RWPE2 (cell line): Measurements from ENCODE around the gene PRR5L.
A peak's percentile ranks its signal among the peaks of the same experiment; 100 is the strongest.

Experiments used
- ATAC-seq: fragments of 200-7000 bp; cut with Tn5 transposase; 3 replicates; pipeline ENCODE4 v1.9.1; 2021; ENCODE audit warnings: low read depth
- DNase-seq: peaks from one replicate; pipeline ENCODE4 v3.0.0-alpha.2; 2020; ENCODE audit warnings: low spot score
- H3K27ac ChIP-seq: fragments of 450-650 bp; 2 replicates; pipeline ENCODE4 v1.5.1; 2017; ENCODE audit warnings: mild to moderate bottlenecking; ENCODE audit not compliant: poor library complexity, severe bottlenecking
- H3K27me3 ChIP-seq: fragments of 250-450 bp; sonication (Bioruptor Pico); 2 replicates; pipeline ENCODE4 v1.5.1; 2021; ENCODE audit warnings: mild to moderate bottlenecking, moderate library complexity; ENCODE audit not compliant: insufficient read depth, poor library complexity, severe bottlenecking
- H3K36me3 ChIP-seq: fragments of 250-450 bp; sonication (Bioruptor Pico); 2 replicates; pipeline ENCODE4 v1.5.1; 2020; ENCODE audit warnings: low read depth, mild to moderate bottlenecking, moderate library complexity
- H3K4me1 ChIP-seq: fragments of 250-450 bp; sonication (Bioruptor Pico); 2 replicates; pipeline ENCODE4 v1.5.1; 2021; ENCODE audit warnings: mild to moderate bottlenecking, moderate library complexity; ENCODE audit not compliant: insufficient read depth, poor library complexity, severe bottlenecking
- H3K4me3 ChIP-seq: fragments of 250-450 bp; sonication (Bioruptor Pico); 2 replicates; pipeline ENCODE4 v1.5.1; 2021; ENCODE audit warnings: mild to moderate bottlenecking, moderate library complexity; ENCODE audit not compliant: severe bottlenecking
- H3K9me3 ChIP-seq: fragments of 250-450 bp; sonication (Bioruptor Pico); 2 replicates; pipeline ENCODE4 v1.5.1; 2021; ENCODE audit warnings: mild to moderate bottlenecking, moderate library complexity; ENCODE audit not compliant: severe bottlenecking
- CTCF ChIP-seq: fragments of 450-650 bp; IDR thresholded peaks from one replicate; pipeline ENCODE4 v1.5.1; 2017; ENCODE audit warnings: mild to moderate bottlenecking, moderate library complexity; ENCODE audit not compliant: poor library complexity, severe bottlenecking

The PRR5L gene

GRCh38 chr11:36362902-36363301, 66.8 kb downstream of the PRR5L start:
- H3K27me3 ChIP-seq: no peaks in the 10 kb centered on the region
- H3K36me3 ChIP-seq: no peaks in the 10 kb centered on the region
- no peak for TF ChIP-seq CTCF
- no peak overlapping the region for H3K4me3 ChIP-seq
- peaks cover 38% of the 10 kb centered on the region for H3K4me1 ChIP-seq
- ATAC-seq (no peak), DNase-seq (no peak)
- peak overlapping the region; percentile 95 for H3K27ac ChIP-seq
- no peaks in the 10 kb centered on the region for H3K9me3 ChIP-seq

GRCh38 chr11:36363361-36364268, 67.5 kb downstream of the PRR5L start:
- DNase-seq (no peak), ATAC-seq (peak; percentile 20; the same call in 2 of the 3 replicates)
- no peak overlapping the region for H3K4me3 ChIP-seq
- no peak for TF ChIP-seq CTCF
- no peaks in the 10 kb centered on the region for H3K9me3 ChIP-seq
- peaks cover 38% of the 10 kb centered on the region for H3K4me1 ChIP-seq
- H3K27me3 ChIP-seq: no peaks in the 10 kb centered on the region
- no peaks in the 10 kb centered on the region for H3K36me3 ChIP-seq
- peak overlapping the region; percentile 95 for H3K27ac ChIP-seq

GRCh38 chr11:36364551-36365325, 68.7 kb downstream of the PRR5L start:
- no peak for DNase-seq
- no peaks in the 10 kb centered on the region for H3K36me3 ChIP-seq
- H3K4me3 ChIP-seq: no peak overlapping the region

GRCh38 chr11:36365907-36366306, 69.8 kb downstream of the PRR5L start:
- Histone ChIP-seq H3K9me3 (no peaks in the 10 kb centered on the region), H3K27ac (peak overlapping the region; percentile 95), H3K4me1 (peaks cover 35% of the 10 kb centered on the region), H3K4me3 (no peak overlapping the region), H3K27me3 (no peaks in the 10 kb centered on the region), H3K36me3 (no peaks in the 10 kb centered on the region)
- ATAC-seq (no peak), DNase-seq (no peak)
- TF ChIP-seq CTCF: no peak

More at GRCh38 chr11:36364551-36365325, 68.7 kb downstream of the PRR5L start:
- TF ChIP-seq CTCF: no peak
- Histone ChIP-seq H3K4me1 (peaks cover 38% of the 10 kb centered on the region), H3K27me3 (no peaks in the 10 kb centered on the region), H3K27ac (peak overlapping the region; percentile 95), H3K9me3 (no peaks in the 10 kb centered on the region)
- ATAC-seq: peak; percentile 77
